Colonic mucosa (tissue), 4 donors: ENCODE results near the gene TAS2R39. TPM values are rescaled to one million over a fixed set of nuclear protein-coding genes. Genes with fewer than 3 reads are reported as not detected.
A peak's percentile ranks its signal among the peaks of the same experiment; 100 is the strongest.
"Not testable (repeated sequence)": the region's sequence is repeated elsewhere in the genome, so short reads cannot be mapped to it uniquely, and the experiment has no call there.

Experiments
- DNase-seq: peaks from one replicate; pipeline ENCODE4 v3.0.0-alpha.2; 2020
- H3K27ac ChIP-seq: fragments of 200-600 bp; one replicate; pipeline ENCODE4 v1.8.0; 2021
- H3K27me3 ChIP-seq: fragments of 200-600 bp; one replicate; pipeline ENCODE4 v1.8.0; 2021
- H3K36me3 ChIP-seq: fragments of 200-600 bp; one replicate; pipeline ENCODE4 v1.8.0; 2021
- H3K4me1 ChIP-seq: fragments of 200-600 bp; one replicate; pipeline ENCODE4 v1.8.0; 2021; ENCODE audit warnings: mild to moderate bottlenecking
- H3K4me3 ChIP-seq: fragments of 200-600 bp; one replicate; pipeline ENCODE4 v1.8.0; 2021
- H3K9ac ChIP-seq, 2 donors: one replicate each; pipeline ENCODE4 v1.7.0; 2013; ENCODE audit warnings: control low read depth in 2 of 2, low read depth in 2 of 2, low read length in 2 of 2
- H3K9me3 ChIP-seq: fragments of 200-600 bp; one replicate; pipeline ENCODE4 v1.8.0; 2021
- CTCF ChIP-seq: fragments of 200-600 bp; IDR thresholded peaks from one replicate; pipeline ENCODE4 v1.8.0; 2022; ENCODE audit warnings: antibody characterized with exemption, mild to moderate bottlenecking
- intact Hi-C: fragments of 100-400 bp; cut with DNase I; formaldehyde crosslinking; loops from one replicate; pipeline ENCODE4 v1.14.1; 2022
- total RNA-seq, 2 donors: library from RNA; stranded (reverse); fragmentation: NEBNext Ultra II Directional in 1 of 2; extraction: Animal tissue kit (Norgen Biotek cat#: 25700) in 1 of 2; gene quantifications; one replicate each; pipeline ENCODE4 v1.2.1, GENCODE V29; 2021
- donor health status: healthy.
- donor health status: DM: no; HTN: no; CAD: no.
- donor health status: DM: no; HTN: no; CAD: no.

TAS2R39 gene
- not detected for total RNA-seq

DNA sequence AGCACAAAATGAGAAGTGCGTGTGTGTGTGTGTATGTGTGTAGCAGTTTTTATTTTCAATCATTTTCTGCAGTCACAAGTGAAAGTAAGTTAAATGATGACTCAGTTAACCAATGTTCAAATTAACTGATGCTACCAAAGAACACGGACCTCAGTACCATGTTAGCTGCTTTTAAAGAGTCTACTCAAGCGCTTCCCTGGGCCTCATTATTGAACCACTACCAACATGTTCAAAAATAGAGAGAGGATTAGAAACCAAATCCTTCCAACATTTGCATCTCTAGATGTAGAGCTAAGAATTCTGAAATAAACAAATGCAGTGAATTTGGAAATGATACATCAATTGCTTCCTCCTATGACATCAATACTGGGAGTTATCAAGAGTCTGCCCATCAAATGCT lies at the start of gene TAS2R39:
Gene TAS2R39, plus strand, starts transcription at position 396 of the 400 bp plus-strand sequence. Its CDS starts 0 bp downstream, at position 396.
- no peak for TF ChIP-seq CTCF
- Histone ChIP-seq H3K9ac (no peak within 1 kb of the TSS), H3K36me3 (no peaks in the 10 kb centered on the region), H3K27ac (no peak within 1 kb of the TSS), H3K4me3 (no peak within 1 kb of the TSS), H3K9me3 (no peaks in the 10 kb centered on the region), H3K4me1 (no peaks in the 10 kb centered on the region), H3K27me3 (no peaks in the 10 kb centered on the region)
- DNase-seq, result no peak
- intact Hi-C loops, result no loop called here

GRCh38 chr7:143147070-143147469 lies 36.1 kb upstream of the TAS2R39 start:
- H3K9ac ChIP-seq, result no peak overlapping the region
- no peak for DNase-seq
- H3K27ac ChIP-seq, result no peak overlapping the region
- intact Hi-C loops, result no loop called here
- H3K27me3 ChIP-seq, result no peaks in the 10 kb centered on the region
- H3K4me1 ChIP-seq, result no peaks in the 10 kb centered on the region
- TF ChIP-seq CTCF, result no peak
- no peaks in the 10 kb centered on the region for H3K36me3 ChIP-seq
- no peak overlapping the region for H3K4me3 ChIP-seq
- H3K9me3 ChIP-seq, result no peaks in the 10 kb centered on the region

DNA sequence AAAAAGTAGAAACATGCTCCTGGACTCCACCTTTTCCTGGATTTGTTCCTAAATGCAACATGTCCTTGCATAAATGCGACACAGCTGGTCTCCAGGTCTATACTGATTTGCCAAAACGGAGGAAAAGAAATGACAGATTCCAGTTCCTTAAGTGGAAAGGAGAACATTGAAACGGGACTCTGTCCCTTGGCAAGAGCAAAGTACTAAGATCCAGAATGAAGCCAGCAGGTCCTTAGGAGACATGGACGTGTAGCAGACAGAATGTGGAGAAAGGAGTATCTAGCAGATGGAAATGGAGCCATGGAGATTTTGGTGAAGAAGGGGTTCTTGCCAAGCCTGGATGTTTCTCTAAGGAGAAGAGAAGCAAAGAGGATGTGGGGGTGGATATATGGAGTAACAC lies 35.2 kb upstream of the TAS2R39 start:
- Histone ChIP-seq H3K27me3 (no peaks in the 10 kb centered on the region), H3K36me3 (no peaks in the 10 kb centered on the region), H3K27ac (no peak overlapping the region), H3K9ac (no peak overlapping the region), H3K4me1 (no peaks in the 10 kb centered on the region), H3K4me3 (no peak overlapping the region), H3K9me3 (no peaks in the 10 kb centered on the region)
- DNase-seq, result no peak
- TF ChIP-seq CTCF, result no peak
- intact Hi-C loops, result no loop called here

DNA sequence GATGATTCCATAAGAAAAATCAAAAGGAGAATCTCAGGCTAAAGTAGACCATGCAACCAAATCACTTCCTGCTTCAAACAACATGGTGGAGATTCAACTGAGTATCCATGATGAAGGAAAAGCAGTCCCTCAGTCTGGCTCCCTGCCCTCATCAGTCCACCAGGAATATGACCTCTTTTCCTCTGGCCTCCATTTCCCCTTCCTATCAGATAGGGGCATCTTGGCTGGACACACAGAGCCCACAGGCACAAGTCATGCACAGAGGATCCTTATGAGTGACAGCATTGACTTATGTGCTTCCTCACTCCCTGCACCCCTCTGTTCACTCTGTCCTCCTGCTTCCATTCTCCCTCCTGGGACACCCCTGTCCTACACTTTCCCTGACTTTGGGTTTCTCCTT lies 34.6 kb upstream of the TAS2R39 start:
- Histone ChIP-seq H3K9ac (no peak overlapping the region), H3K4me3 (no peak overlapping the region), H3K9me3 (no peaks in the 10 kb centered on the region), H3K36me3 (no peaks in the 10 kb centered on the region), H3K27me3 (no peaks in the 10 kb centered on the region), H3K4me1 (no peaks in the 10 kb centered on the region), H3K27ac (no peak overlapping the region)
- no peak for DNase-seq
- intact Hi-C loops, result no loop called here
- no peak for TF ChIP-seq CTCF

DNA sequence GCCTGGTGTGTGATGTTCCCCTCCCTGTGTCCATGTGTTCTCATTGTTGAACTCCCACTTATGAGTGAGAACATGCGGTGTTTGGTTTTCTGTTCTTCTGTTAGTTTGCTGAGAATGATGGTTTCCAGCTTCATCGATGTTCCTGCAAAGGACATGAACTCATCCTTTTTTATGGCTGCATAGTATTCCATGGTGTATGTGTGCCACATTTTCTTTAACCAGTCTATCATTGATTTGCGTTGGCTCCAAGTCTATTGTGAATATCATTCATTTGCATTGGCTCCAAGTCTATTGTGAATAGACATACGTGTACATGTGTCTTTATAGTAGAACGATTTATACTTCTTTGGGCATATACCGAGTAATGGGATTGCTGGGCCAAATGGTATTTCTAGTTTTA lies 32.5 kb upstream of the TAS2R39 start:
- intact Hi-C loops, DNase-seq: not testable (repeated sequence)

GRCh38 chr7:143158617-143159016 lies 24.6 kb upstream of the TAS2R39 start:
- H3K9ac ChIP-seq, DNase-seq, H3K4me3 ChIP-seq, H3K27ac ChIP-seq, H3K9me3 ChIP-seq, H3K4me1 ChIP-seq, H3K36me3 ChIP-seq, intact Hi-C loops, H3K27me3 ChIP-seq: not testable (repeated sequence)

More for the DNA sequence above, 32.5 kb upstream of the TAS2R39 start:
- not testable (repeated sequence) for H3K27me3 ChIP-seq, H3K4me1 ChIP-seq, H3K4me3 ChIP-seq, H3K36me3 ChIP-seq, H3K9ac ChIP-seq, H3K9me3 ChIP-seq, H3K27ac ChIP-seq

DNA sequence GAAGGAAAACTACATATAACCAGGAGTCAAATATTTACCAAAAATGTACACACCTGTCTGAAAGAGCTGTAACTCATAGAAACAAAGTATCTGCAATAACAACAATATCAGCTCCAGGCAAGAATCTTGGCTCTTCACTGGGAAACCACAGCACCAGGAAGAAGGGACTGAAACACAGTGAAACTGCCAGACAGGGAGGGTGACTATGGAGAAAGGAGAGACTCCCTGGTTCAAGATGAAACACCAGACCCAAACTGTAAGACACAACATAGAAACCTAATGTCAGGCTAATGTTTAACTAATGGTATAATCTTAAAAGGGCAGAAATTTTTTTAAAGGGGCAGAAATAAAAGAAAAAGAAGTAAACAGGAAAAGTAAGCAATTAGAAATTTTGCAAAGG lies 11.5 kb upstream of the TAS2R39 start:
- Histone ChIP-seq H3K9ac (no peak overlapping the region), H3K9me3 (no peaks in the 10 kb centered on the region), H3K4me1 (no peaks in the 10 kb centered on the region), H3K27me3 (no peaks in the 10 kb centered on the region), H3K4me3 (no peak overlapping the region), H3K27ac (peak overlapping the region; percentile 3), H3K36me3 (no peaks in the 10 kb centered on the region)
- intact Hi-C loops, result no loop called here
- TF ChIP-seq CTCF, result no peak
- DNase-seq, result peak; percentile 22
